GM12874 (cell line): ENCODE data around the gene STK24.

Source experiments
- TF ChIP-seq, protein P1 (sequence below): IDR thresholded peaks from 2 replicates; pipeline ENCODE4 v1.5.1; 2011; ENCODE audit warnings: low read depth, mild to moderate bottlenecking, control low read depth, low read length, moderate library complexity; ENCODE audit not compliant: insufficient read depth

Gene STK24

DNA sequence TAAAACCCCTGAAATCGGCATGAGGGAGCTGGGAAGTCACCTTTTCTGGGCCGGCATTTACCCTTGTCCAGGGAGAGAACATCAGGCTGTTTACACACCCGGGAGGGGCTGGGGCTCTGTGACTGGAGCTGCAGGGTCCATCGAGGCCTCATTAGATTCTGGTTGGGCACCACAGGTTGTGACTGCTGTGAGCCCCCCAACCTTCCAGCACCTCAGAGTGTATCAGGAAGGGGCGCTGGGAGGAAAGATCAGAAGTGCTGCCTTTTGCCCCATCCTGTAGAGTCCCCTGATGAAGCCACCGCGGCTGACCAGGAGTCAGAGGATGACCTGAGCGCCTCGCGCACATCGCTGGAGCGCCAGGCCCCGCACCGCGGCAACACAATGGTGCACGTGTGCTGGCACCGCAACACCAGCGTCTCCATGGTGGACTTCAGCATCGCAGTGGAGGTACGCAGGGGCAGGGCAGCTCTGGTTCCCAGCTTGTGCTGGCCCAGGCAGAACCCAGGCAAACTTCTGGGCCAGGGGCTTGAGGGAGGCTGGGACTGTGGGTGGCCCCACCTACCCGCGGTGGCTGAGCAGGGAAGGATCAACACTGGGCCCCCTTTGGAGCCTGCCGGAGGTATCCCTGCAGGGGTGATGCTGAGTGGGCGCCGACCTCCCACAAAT, 136.4 kb downstream of the STK24 start:
- TF ChIP-seq, protein P1, sequence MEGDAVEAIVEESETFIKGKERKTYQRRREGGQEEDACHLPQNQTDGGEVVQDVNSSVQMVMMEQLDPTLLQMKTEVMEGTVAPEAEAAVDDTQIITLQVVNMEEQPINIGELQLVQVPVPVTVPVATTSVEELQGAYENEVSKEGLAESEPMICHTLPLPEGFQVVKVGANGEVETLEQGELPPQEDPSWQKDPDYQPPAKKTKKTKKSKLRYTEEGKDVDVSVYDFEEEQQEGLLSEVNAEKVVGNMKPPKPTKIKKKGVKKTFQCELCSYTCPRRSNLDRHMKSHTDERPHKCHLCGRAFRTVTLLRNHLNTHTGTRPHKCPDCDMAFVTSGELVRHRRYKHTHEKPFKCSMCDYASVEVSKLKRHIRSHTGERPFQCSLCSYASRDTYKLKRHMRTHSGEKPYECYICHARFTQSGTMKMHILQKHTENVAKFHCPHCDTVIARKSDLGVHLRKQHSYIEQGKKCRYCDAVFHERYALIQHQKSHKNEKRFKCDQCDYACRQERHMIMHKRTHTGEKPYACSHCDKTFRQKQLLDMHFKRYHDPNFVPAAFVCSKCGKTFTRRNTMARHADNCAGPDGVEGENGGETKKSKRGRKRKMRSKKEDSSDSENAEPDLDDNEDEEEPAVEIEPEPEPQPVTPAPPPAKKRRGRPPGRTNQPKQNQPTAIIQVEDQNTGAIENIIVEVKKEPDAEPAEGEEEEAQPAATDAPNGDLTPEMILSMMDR: no peak

DNA sequence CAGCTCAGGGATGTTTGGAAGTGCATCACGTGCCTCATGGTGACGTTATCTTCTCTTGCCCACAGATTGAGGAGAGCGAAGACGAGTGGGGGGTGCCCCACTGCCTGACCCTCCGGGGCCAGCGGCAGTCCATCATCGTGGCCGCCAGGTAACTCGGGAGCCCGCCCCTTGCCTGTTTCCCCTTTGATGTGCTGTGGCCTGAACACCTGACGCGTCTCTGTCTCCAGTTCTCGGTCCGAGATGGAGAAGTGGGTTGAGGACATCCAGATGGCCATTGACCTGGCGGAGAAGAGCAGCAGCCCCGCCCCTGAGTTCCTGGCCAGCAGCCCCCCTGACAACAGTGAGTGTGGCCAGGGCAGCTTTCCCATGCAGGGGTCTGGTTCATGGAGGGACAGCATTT, 137.0 kb downstream of the STK24 start:
- TF ChIP-seq, protein P1: no peak

DNA sequence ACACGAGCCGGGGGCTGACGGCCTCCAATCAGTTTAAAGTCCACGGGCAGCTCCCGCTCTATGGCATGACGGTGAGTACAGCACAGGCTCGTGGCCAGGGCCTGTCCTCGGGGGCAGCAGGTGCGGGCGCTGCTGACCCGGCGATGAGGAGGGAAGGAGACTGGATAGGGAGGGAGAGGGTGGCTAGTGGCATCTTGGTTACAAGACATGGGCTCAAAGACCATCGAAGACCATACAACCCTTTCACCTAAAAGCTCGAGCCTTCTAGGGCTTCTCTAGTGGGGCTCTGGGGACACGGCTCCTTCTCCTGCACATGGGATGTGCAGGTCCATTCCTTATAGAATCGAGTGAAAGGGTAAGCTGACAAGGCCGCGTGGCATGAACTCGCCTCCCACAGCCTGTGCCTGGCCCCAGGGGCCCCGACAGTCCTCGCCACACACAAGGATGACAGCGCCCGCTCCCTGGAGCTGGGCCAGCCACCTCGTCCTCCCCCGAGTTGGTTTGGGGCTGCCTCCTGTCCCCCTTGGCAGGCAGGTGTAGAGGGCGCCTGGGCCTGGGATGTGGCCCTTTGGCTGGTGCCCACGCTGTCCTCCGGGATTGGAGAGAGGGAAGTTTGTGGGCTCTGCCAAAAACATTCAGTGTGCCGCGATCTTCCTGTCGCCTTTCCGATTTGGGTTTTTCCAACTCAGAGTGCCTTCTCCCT, 137.6 kb downstream of the STK24 start:
- TF ChIP-seq, protein P1: no peak

DNA sequence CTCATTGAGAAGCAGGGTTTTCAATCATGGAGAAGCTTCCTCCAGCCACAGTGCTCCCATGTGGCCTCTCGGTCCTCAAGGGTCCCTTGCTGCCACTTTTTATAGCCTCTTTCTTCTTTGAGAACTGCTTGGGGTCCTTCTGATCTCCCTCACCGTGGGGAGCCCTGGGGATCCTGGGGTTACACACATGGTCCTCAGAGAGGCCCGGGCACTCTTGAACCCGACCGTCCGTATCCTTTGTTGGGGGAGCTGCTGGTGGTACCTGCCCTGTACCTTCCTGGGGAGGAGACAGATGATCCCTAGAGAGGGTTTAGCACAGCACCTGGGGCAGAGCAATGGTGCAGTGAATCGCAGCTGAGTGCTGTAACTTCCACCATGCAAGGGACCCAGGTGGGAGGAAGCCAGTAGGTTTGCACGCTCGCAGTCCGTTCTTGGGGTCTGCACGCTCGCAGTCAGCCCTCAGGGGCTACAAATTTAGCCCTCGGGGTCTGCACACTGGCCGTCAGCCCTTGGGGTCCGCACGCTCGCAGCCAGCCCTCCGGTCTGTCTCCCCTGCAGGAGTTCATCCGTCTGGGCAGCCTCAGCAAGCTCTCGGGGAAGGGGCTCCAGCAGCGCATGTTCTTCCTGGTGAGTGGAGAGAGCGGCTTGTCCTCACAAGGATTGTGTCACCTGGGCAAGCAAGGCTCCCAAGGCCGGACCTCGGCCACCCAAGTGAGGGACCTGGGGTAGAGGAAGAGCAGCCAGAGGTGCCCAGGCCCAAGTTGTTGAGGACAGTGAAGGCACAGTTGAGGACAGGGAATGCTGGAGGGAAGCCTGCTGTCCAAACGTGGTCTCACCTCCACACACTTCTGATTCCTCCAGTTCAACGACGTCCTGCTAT, 138.4 kb downstream of the STK24 start:
- TF ChIP-seq, protein P1: no peak

DNA sequence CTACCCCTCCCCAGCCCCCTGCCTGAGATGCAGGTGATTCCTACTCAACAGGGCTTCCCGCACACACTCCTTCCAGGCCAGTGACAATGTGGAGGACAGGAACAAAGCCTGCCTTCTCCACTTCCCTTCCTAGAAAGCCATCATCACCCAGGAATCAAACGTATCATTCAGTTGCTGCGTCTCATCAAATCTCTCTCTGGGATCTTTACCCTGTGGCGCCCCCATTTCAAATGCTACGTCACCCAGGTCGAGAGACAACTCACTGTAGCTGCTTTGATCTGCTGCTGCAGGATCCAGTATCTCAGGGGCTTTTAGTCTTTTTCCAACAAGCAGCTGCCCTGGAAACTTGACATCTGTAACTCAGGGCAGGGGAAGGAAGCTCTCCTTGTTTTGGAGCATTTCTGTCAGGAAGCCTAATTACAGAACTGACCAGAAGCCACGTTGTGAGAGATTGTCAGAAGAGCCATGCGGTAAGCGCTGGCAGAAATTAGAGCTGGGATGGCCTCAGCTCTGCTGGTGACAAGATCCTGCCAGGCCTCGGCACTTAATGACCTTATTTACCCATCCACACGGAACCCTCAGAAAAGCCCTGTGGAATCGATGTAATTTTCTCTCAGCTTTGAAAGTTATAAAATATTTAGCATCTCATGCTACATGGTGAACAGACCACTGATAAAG, 140.5 kb downstream of the STK24 start:
- TF ChIP-seq, protein P1: no peak

DNA sequence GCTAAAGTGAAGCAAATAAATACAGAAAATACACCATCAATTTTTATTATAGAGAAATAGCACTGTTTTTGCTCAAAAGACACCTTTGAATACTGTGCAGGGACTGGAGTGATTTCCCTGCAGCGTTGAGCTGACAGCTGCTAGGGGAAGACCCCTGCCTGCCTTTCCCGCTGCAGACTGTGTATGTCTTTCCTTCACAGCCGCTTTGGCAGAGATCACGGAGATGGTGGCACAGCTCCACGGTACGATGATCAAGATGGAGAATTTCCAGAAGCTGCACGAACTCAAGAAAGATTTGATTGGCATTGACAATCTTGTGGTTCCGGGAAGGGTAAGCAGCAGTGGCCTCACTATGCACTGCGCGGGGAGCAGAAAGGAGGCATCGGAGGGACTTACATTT, 141.5 kb downstream of the STK24 start:
- TF ChIP-seq, protein P1: no peak
